ENCODE measurements around the gene NKAIN2. TPM values are rescaled to one million over a fixed set of nuclear protein-coding genes. Genes with fewer than 3 reads are reported as not detected.

The NKAIN2 gene
- total RNA-seq, 1 experiment from 2014 or later = 2.2 TPM

- CTCF ChIA-PET = no interaction called here
- intact Hi-C loops (cut with micrococcal nuclease; ENCODE audit: unreplicated experiment) = no loop called here
- DNase-seq (ENCODE audit: low spot score) = no peak
- H3K27me3 ChIP-seq (replicated peaks; ENCODE audit: insufficient read depth, low read depth, low read length, poor library complexity) = no peaks in the 10 kb centered on the region
- POLR2A ChIA-PET (ENCODE audit: low non-redundant PET) = no interaction called here
- no peaks in the 10 kb centered on the region for H3K9me3 ChIP-seq (ENCODE audit: low read depth, low read length, poor library complexity, severe bottlenecking)
- no peaks in the 10 kb centered on the region for H3K36me3 ChIP-seq (ENCODE audit: insufficient read depth, low read length, poor library complexity, severe bottlenecking)
- BruUV-seq (replicated peaks) = no TSS peak
- H3K27ac ChIP-seq (ENCODE audit: low read depth, low read length, poor library complexity, severe bottlenecking) = no peak overlapping the region
- H3K4me3 ChIP-seq (ENCODE audit: low read depth, low read length, poor library complexity, severe bottlenecking) = no peak overlapping the region
- no peak for TF ChIP-seq EZH2 (IDR thresholded peaks at IDR 0.05; ENCODE audit: borderline replicate concordance, low read depth, low read length, poor library complexity, severe bottlenecking)
- TF ChIP-seq CTCF (conservative IDR thresholded peaks at IDR 0.05; ENCODE audit: low read depth, low read length) = no peak
- H3K4me1 ChIP-seq (ENCODE audit: insufficient read depth, low read length, poor library complexity, severe bottlenecking) = no peaks in the 10 kb centered on the region
Observed at GRCh38 chr6:124203812-124204167, 400.1 kb downstream of the NKAIN2 start.

GRCh38 chr6:124205921-124206320 is 402.3 kb downstream of the NKAIN2 start:
- Histone ChIP-seq H3K27ac (ENCODE audit: low read depth, low read length, poor library complexity, severe bottlenecking) (no peak overlapping the region), H3K4me1 (ENCODE audit: insufficient read depth, low read length, poor library complexity, severe bottlenecking) (no peaks in the 10 kb centered on the region), H3K27me3 (replicated peaks; ENCODE audit: insufficient read depth, low read depth, low read length, poor library complexity) (no peaks in the 10 kb centered on the region), H3K36me3 (ENCODE audit: insufficient read depth, low read length, poor library complexity, severe bottlenecking) (no peaks in the 10 kb centered on the region), H3K4me3 (ENCODE audit: low read depth, low read length, poor library complexity, severe bottlenecking) (no peak overlapping the region), H3K9me3 (ENCODE audit: low read depth, low read length, poor library complexity, severe bottlenecking) (no peaks in the 10 kb centered on the region)
- ChIA-PET CTCF (no interaction called here), POLR2A (ENCODE audit: low non-redundant PET) (no interaction called here)
- no peak for TF ChIP-seq CTCF (conservative IDR thresholded peaks at IDR 0.05; ENCODE audit: low read depth, low read length)
- no peak for TF ChIP-seq EZH2 (IDR thresholded peaks at IDR 0.05; ENCODE audit: borderline replicate concordance, low read depth, low read length, poor library complexity, severe bottlenecking)
- intact Hi-C loops (cut with micrococcal nuclease; ENCODE audit: unreplicated experiment) = no loop called here
- BruUV-seq (replicated peaks) = no TSS peak
- DNase-seq (ENCODE audit: low spot score) = no peak

- Histone ChIP-seq H3K4me1 (ENCODE audit: insufficient read depth, low read length, poor library complexity, severe bottlenecking) (no peaks in the 10 kb centered on the region), H3K9me3 (ENCODE audit: low read depth, low read length, poor library complexity, severe bottlenecking) (no peaks in the 10 kb centered on the region), H3K4me3 (ENCODE audit: low read depth, low read length, poor library complexity, severe bottlenecking) (no peak overlapping the region), H3K27me3 (replicated peaks; ENCODE audit: insufficient read depth, low read depth, low read length, poor library complexity) (no peaks in the 10 kb centered on the region), H3K27ac (ENCODE audit: low read depth, low read length, poor library complexity, severe bottlenecking) (no peak overlapping the region), H3K36me3 (ENCODE audit: insufficient read depth, low read length, poor library complexity, severe bottlenecking) (no peaks in the 10 kb centered on the region)
- DNase-seq (ENCODE audit: low spot score) = peak; percentile 51
- TF ChIP-seq CTCF (conservative IDR thresholded peaks at IDR 0.05; ENCODE audit: low read depth, low read length) (no peak), EZH2 (IDR thresholded peaks at IDR 0.05; ENCODE audit: borderline replicate concordance, low read depth, low read length, poor library complexity, severe bottlenecking) (no peak)
- no TSS peak for BruUV-seq (replicated peaks)
- intact Hi-C loops (cut with micrococcal nuclease; ENCODE audit: unreplicated experiment) = no loop called here
- CTCF ChIA-PET = no interaction called here
- POLR2A ChIA-PET (ENCODE audit: low non-redundant PET) = no interaction called here
Observed at GRCh38 chr6:124223611-124224345, 420.1 kb downstream of the NKAIN2 start.
